HFF-Myc (cell line): Measurements from ENCODE around the gene DNAJC8.

Experiments
- DNase-seq: peaks from one replicate; pipeline ENCODE4 v3.0.0-alpha.2; 2011; ENCODE audit warnings: low read depth; ENCODE audit errors: extremely low read depth
- H3K4me3 ChIP-seq: replicated peaks from 2 replicates; pipeline ENCODE4 v1.5.1; 2011; ENCODE audit warnings: low read depth, mild to moderate bottlenecking, control low read depth, low read length
- TF ChIP-seq, protein P1 (sequence below): IDR thresholded peaks from 2 replicates; pipeline ENCODE4 v1.5.1; 2012; ENCODE audit warnings: mild to moderate bottlenecking, low read depth, low read length, control low read depth; ENCODE audit errors: missing control alignments

Gene DNAJC8

DNA sequence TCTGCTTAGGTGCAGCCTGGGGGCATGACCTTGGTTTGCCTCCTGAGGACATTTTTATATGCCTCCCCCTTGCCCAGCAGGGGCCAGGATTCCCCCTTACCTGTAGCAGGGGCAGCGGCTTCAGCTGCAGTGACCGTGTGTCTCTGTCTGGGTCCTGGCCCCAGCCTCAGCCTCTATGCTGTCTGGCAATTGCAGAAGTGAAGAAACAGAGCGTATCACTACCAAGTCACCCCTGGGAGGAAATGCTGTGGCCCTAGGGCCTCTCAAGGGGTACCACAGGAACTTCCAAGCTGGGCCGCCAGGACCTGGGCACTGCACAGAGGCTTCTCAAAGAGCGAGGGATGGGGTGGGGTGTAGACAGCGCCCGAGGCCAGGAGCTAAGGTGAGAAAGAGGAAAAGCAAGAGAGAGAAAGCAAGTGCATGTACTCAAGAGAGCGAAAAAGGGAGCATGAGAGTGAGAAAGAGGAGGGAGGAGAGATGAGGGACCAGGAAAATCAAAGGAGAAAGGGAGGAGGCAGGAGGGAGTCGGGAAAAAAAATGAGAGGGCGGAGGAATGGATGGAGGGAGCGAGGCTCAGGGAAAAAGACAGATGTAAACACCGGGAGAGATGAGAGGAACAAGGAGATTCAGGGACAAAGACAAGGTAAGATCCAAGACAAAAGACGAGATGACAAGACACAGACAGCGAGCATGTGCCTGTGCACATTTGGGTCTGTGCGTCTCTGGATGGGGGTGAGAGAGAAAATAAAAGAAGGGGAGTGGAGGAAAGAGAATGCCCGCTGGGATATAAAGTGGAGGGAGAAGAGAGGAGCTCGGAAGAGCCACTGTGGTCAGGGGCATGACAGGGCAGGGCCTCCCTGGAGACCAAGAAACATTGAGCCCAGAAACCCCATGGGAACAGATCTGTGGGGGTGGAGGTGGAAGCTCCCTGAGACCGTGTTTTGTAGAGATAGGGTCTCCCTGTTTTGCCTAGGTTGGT, 56.0 kb downstream of the DNAJC8 start, which contains the start of gene PTAFR:
TSS of gene PTAFR (minus strand) at position 199 of the 979 bp plus-strand sequence. CDS start 25,669 bp downstream, outside the sequence.
- TF ChIP-seq, protein P1, sequence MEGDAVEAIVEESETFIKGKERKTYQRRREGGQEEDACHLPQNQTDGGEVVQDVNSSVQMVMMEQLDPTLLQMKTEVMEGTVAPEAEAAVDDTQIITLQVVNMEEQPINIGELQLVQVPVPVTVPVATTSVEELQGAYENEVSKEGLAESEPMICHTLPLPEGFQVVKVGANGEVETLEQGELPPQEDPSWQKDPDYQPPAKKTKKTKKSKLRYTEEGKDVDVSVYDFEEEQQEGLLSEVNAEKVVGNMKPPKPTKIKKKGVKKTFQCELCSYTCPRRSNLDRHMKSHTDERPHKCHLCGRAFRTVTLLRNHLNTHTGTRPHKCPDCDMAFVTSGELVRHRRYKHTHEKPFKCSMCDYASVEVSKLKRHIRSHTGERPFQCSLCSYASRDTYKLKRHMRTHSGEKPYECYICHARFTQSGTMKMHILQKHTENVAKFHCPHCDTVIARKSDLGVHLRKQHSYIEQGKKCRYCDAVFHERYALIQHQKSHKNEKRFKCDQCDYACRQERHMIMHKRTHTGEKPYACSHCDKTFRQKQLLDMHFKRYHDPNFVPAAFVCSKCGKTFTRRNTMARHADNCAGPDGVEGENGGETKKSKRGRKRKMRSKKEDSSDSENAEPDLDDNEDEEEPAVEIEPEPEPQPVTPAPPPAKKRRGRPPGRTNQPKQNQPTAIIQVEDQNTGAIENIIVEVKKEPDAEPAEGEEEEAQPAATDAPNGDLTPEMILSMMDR, result no peak
- no peak for DNase-seq
- no peak within 1 kb of the TSS for H3K4me3 ChIP-seq

DNA sequence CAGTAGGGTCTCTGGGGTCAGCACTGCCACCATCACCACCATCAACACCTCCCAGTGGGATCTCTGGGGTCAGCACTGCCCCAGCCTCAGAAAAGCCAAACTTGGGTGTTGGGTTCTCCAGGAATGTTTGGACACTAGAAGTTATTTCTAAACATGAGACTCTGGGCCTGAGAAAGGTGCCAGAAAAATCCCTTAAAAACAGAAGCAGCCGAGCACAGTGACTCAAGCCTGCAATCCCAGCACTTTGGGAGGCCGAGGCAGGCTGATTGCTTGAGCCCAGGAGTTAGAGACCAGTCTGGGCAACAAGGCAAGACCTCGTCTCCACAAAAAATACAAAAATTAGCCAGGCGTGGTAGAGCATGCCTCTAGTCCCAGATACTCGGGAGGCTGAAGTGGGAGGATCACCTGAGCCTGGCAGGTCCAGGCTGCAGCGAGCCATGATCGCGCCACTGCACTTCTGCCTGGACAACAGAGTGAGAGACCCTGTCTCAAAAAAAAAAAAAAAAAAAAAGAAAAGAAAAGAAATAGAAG, 56.8 kb downstream of the DNAJC8 start:
- no peak for DNase-seq
- TF ChIP-seq, protein P1, result no peak
- H3K4me3 ChIP-seq, result no peak overlapping the region

DNA sequence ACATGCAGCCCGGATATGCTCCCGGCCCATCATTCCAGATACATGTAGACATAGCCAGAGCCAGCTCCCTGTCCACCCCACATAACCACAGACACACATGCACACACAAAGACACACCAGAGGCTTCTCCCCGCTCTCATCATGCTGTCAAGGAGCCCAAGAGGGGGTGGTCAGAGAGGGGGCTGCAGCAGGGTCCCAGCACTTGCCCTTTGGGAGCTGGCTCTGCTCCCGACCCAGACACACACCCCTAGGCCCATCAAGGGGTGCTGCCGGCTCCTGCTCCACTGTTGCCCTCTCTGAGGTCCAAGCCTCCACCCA, 58.9 kb downstream of the DNAJC8 start:
- no peak overlapping the region for H3K4me3 ChIP-seq
- no peak for DNase-seq
- TF ChIP-seq, protein P1, result no peak

DNA sequence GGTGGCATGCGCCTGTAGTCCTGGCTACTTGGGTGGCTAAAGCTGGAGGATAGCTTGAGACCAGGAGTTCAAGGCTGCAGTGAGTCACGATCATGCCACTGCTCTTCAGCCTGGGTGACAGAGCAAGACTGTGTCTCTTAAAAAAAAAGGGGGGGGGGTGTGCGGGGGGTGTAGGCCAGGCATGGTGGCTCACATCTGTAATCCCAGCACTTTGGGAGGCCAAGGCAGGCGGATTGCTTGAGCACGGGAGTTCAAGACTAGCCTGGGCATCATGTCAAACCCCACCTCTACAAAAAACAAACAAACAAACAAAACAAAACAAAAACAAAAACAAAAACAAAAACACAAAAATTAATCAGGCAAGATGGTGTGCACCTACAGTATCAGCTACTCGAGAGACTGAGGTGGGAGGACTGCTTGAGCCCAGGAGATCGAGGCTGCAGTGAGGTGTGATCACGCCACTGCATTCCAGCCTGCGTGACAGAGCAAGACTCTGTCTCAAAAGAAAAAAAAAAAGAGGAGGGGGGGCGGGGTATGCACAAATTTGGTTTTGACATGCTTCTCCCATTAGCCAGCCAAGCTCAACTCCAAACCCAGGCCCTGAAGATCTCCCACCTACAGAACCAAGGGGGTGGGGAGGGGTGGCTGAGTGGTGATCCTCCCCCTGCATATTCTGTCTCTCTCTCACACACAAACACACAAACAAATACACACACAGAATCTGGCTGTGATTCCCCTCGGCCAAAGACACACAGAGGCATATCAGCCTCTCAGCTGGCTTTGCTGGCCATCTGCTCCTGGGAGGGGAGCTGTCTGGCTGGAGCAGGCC, 59.5 kb downstream of the DNAJC8 start:
- H3K4me3 ChIP-seq, result no peak overlapping the region
- TF ChIP-seq, protein P1, result no peak
- DNase-seq, result no peak

DNA sequence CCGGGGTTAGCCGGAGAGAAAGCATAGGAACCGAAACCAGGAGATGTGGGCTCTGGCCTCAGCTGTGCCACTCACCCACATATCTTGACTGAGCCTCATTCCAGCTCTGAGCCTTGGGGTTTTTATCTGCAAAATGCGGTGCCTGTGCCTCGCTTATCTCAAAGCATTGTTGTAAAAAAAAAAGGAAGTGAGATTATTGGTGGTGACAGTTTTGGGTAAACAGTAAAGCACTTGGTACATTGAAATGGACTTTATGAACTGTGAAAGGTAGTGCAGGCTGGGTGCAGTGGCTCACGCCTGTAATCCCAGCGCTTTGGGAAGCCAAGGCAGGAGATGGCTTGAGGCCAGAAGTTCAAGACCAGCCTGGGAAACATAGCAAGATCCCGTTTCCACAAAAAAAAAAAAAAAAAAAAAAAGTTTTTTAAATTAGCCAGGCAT, 60.1 kb downstream of the DNAJC8 start:
- no peak for DNase-seq
- TF ChIP-seq, protein P1, result no peak
- H3K4me3 ChIP-seq, result no peak overlapping the region

DNA sequence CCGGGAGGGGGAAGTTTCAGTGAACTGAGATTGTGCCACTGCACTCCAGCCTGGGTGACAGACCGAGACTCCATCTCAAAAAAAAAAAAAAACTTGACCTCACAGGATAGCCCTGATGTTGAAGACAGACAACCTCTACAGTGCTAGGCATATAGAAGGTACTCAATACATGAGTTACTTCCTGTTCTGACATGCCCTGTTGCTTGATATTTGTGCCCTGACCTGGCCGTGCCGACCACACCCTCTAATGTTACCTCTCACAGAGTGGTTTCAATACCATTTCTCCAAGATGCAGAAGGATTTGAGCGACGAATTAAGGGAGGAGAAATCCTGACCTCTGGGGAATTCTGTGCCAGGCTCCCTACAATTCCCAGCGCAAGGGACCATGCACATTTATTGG, 61.6 kb downstream of the DNAJC8 start:
- TF ChIP-seq, protein P1, result no peak
- no peak overlapping the region for H3K4me3 ChIP-seq
- DNase-seq, result no peak
